Stomach (tissue), 4 donors: Measurements from ENCODE around the gene OCA2.

Experiments used
- CTCF ChIP-seq, 7 experiments: fragments of 450-650 bp in 4 of 7; fragments of 200-600 bp in 3 of 7; sonication (generic) in 3 of 7; IDR thresholded peaks; one replicate each; pipeline ENCODE4 v1.5.1; 2016 to 2019; ENCODE audit warnings: antibody characterized with exemption in 7 of 7, control low read depth in 2 of 7, mild to moderate bottlenecking in 1 of 7
- POLR2A ChIP-seq, 4 donors: fragments of 450-650 bp; IDR thresholded peaks; one replicate each; pipeline ENCODE4 v1.6.1; 2016; ENCODE audit warnings: antibody characterized with exemption in 4 of 4, control low read depth in 2 of 4, mild to moderate bottlenecking in 1 of 4, moderate library complexity in 1 of 4
- POLR2AphosphoS5 ChIP-seq, 3 donors: sonication (generic); formaldehyde crosslinking; IDR thresholded peaks; one replicate each; pipeline ENCODE4 v1.6.1; 2016; ENCODE audit warnings: antibody characterized with exemption in 3 of 3

- no peak for TF ChIP-seq CTCF (IDR thresholded peaks at IDR 0.05)
- no peak for TF ChIP-seq POLR2A (IDR thresholded peaks at IDR 0.05)
- TF ChIP-seq POLR2AphosphoS5 (IDR thresholded peaks at IDR 0.05): no peak
Measured at GRCh38 chr15:27870320-27870719, 228.8 kb downstream of the OCA2 start.
